GM23338 (cell line): ENCODE data around the gene RRBP1. TPM values are rescaled to one million over a fixed set of nuclear protein-coding genes. Genes with fewer than 3 reads are reported as not detected.

Source experiments
- ATAC-seq: fragments of 200-7000 bp; cut with Tn5 transposase; 3 replicates; pipeline ENCODE4 v1.9.1; 2020
- DNase-seq: peaks from one replicate; pipeline ENCODE4 v3.0.0-alpha.2; 2015; ENCODE audit warnings: low spot score
- H2AFZ ChIP-seq: fragments of 200-600 bp; sonication (generic); 2 replicates; pipeline ENCODE4 v1.8.0; 2016; ENCODE audit warnings: antibody characterized with exemption, mild to moderate bottlenecking, moderate library complexity
- H3F3A ChIP-seq: fragments of 200-600 bp; sonication (generic); replicated peaks from 2 replicates; pipeline ENCODE4 v1.8.0; 2017; ENCODE audit warnings: antibody characterized with exemption, mixed run types, low read depth
- H3K27ac ChIP-seq: fragments of 200-600 bp; sonication (generic); 2 replicates; pipeline ENCODE4 v1.6.1; 2016; ENCODE audit warnings: low read depth
- H3K27me3 ChIP-seq: fragments of 200-600 bp; sonication (generic); 2 replicates; pipeline ENCODE4 v1.8.0; 2016; ENCODE audit warnings: mild to moderate bottlenecking, mixed run types, moderate library complexity; ENCODE audit not compliant: insufficient read depth
- H3K36me3 ChIP-seq: fragments of 200-600 bp; sonication (generic); 2 replicates; pipeline ENCODE4 v1.8.0; 2016; ENCODE audit warnings: mild to moderate bottlenecking; ENCODE audit not compliant: insufficient read depth
- H3K4me1 ChIP-seq: fragments of 200-600 bp; sonication (generic); 2 replicates; pipeline ENCODE4 v1.8.0; 2016; ENCODE audit warnings: mild to moderate bottlenecking, moderate library complexity; ENCODE audit not compliant: insufficient read depth
- H3K4me2 ChIP-seq: fragments of 200-600 bp; sonication (generic); 2 replicates; pipeline ENCODE4 v1.7.1; 2017; ENCODE audit warnings: mixed run types
- H3K4me3 ChIP-seq: fragments of 200-600 bp; sonication (generic); 2 replicates; pipeline ENCODE4 v1.6.1; 2016; ENCODE audit warnings: mixed run types
- H3K79me2 ChIP-seq: fragments of 200-600 bp; sonication (generic); replicated peaks from 2 replicates; pipeline ENCODE4 v1.8.0; 2017; ENCODE audit warnings: mild to moderate bottlenecking; ENCODE audit not compliant: insufficient read depth
- H3K9me2 ChIP-seq: fragments of 200-600 bp; sonication (generic); 2 replicates; pipeline ENCODE4 v1.8.0; 2017; ENCODE audit not compliant: insufficient read depth
- H4K20me1 ChIP-seq: fragments of 200-600 bp; sonication (generic); replicated peaks from 2 replicates; pipeline ENCODE4 v1.8.0; 2017; ENCODE audit warnings: mild to moderate bottlenecking; ENCODE audit not compliant: insufficient read depth
- H3K27ac Mint-ChIP-seq: 2 replicates; pipeline ENCODE4 v1.8.0; 2020; ENCODE audit warnings: inconsistent platforms, mild to moderate bottlenecking, moderate library complexity, mixed read lengths
- H3K27me3 Mint-ChIP-seq: 3 replicates; pipeline ENCODE4 v1.8.0; 2022; ENCODE audit warnings: low read depth, mild to moderate bottlenecking, moderate library complexity, mixed read lengths, inconsistent platforms; ENCODE audit not compliant: insufficient read depth, poor library complexity
- H3K36me3 Mint-ChIP-seq: 3 replicates; pipeline ENCODE4 v1.8.0; 2021; ENCODE audit warnings: low read depth, mild to moderate bottlenecking, inconsistent platforms, moderate library complexity, mixed read lengths
- H3K4me1 Mint-ChIP-seq: 3 replicates; pipeline ENCODE4 v1.8.0; 2020; ENCODE audit warnings: mild to moderate bottlenecking, inconsistent platforms, mixed read lengths
- H3K4me3 Mint-ChIP-seq: 3 replicates; pipeline ENCODE4 v1.8.0; 2021; ENCODE audit warnings: moderate library complexity, mild to moderate bottlenecking, inconsistent platforms, mixed read lengths
- H3K9me3 Mint-ChIP-seq: 3 replicates; pipeline ENCODE4 v1.8.0; 2020; ENCODE audit warnings: moderate library complexity, mild to moderate bottlenecking, inconsistent platforms, mixed read lengths
- CREB1 ChIP-seq: fragments of 250-450 bp; sonication (Bioruptor Pico); IDR thresholded peaks from 2 replicates; pipeline ENCODE4 v1.5.0; 2020; ENCODE audit warnings: low read depth, mild to moderate bottlenecking, moderate library complexity
- CTCF ChIP-seq, 2 experiments: fragments of 200-600 bp in 1 of 2; sonication (generic) in 1 of 2; conservative IDR thresholded peaks; 2 replicates each; pipeline versions ENCODE4 v1.5.1 to v1.6.1; 2016 to 2017; ENCODE audit warnings: antibody characterized with exemption in 2 of 2, low read depth in 2 of 2, mild to moderate bottlenecking in 2 of 2, moderate library complexity in 1 of 2
- EZH2 ChIP-seq: fragments of 200-600 bp; sonication (generic); IDR thresholded peaks from one replicate; pipeline ENCODE4 v1.8.0; 2017; ENCODE audit warnings: antibody characterized with exemption, mild to moderate bottlenecking, low read depth; ENCODE audit not compliant: unreplicated experiment
- NANOG ChIP-seq: IDR thresholded peaks from 2 replicates; pipeline ENCODE4 v1.6.1; 2016; ENCODE audit warnings: antibody characterized with exemption, borderline replicate concordance
- POLR2AphosphoS5 ChIP-seq: IDR thresholded peaks from 2 replicates; pipeline ENCODE4 v1.6.1; 2016; ENCODE audit warnings: antibody characterized with exemption, low read depth
- REST ChIP-seq: IDR thresholded peaks from one replicate; pipeline ENCODE4 v1.6.1; 2018; ENCODE audit warnings: antibody characterized with exemption; ENCODE audit not compliant: unreplicated experiment
- STAT1 ChIP-seq: IDR thresholded peaks from one replicate; pipeline ENCODE4 v1.6.1; 2016; ENCODE audit warnings: antibody characterized with exemption; ENCODE audit not compliant: unreplicated experiment
- ZNF114 ChIP-seq: fragments of 250-450 bp; sonication (Bioruptor Pico); IDR thresholded peaks from 2 replicates; pipeline ENCODE4 v1.5.0; 2020; ENCODE audit warnings: mild to moderate bottlenecking, moderate library complexity
- polyA plus RNA-seq: library from polyadenylated mRNA; unstranded; fragments of >200 nt; fragmentation: Nextera tagmentation; extraction: Ambion mirVana; gene quantifications from 2 replicates; pipeline ENCODE4 v1.2.1, GENCODE V29; 2016
- total RNA-seq: library from RNA; depleted of rRNA; stranded (reverse); fragments of >200 nt; shearing (Covaris generic); gene quantifications from 2 replicates; pipeline ENCODE4 v1.2.3, GENCODE V29; 2014
- TF ChIP-seq, protein P1 (sequence below): fragments of 250-450 bp; sonication (Bioruptor Pico); IDR thresholded peaks from 2 replicates; pipeline ENCODE4 v1.5.0; 2020; ENCODE audit warnings: mild to moderate bottlenecking, moderate library complexity

Gene RRBP1
- total and polyA plus RNA-seq, 2 experiments from 2014 or later, result 105 to 113 TPM

DNA sequence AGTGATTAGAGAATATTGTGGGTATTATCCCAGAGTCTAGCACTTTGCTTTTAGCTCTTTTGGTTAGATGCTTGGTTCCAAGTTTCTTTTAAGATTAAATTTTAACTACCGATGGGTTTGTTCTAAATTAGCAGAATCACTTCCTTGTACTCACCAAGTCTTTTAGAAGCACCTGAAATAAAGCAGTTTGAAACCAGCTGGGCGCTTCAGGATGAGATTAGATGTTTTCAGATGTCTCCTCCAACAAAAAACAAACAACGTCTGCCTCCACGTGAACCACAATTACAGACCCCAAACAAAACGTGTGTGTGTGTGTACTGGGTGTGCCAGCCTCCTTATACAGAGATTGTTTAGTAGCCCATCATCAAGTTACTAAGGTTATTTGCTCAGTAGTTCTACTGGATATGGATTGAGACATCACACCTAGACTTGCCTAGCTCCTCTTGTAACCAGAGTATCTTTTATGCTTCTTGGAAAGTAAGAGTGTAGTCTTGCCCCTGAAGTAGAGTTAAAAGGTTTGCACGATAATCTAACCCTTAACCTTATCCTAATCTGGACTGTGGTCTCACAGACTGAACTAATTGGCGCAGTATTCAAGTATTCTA lies 109.9 kb downstream of the RRBP1 start:
- H3K27ac Mint-ChIP-seq, result peak overlapping the region; percentile 34
- H3K27me3 Mint-ChIP-seq, result peaks cover 15% of the 10 kb centered on the region
- Histone ChIP-seq H3K27me3 (no peaks in the 10 kb centered on the region), H3K4me3 (peak overlapping the region; percentile 77), H3K4me1 (peaks cover 78% of the 10 kb centered on the region), H3K27ac (peak overlapping the region; percentile 4; the same call in 1 of the 2 replicates), H3F3A (peaks cover 9% of the 10 kb centered on the region), H2AFZ (no peak overlapping the region), H4K20me1 (peaks cover 3% of the 10 kb centered on the region), H3K4me2 (peak overlapping the region; percentile 90), H3K79me2 (peaks cover 80% of the 10 kb centered on the region), H3K9me2 (no peaks in the 10 kb centered on the region), H3K36me3 (no peaks in the 10 kb centered on the region)
- DNase-seq (no peak), ATAC-seq (no peak)
- peaks cover 10% of the 10 kb centered on the region; the same call in 2 of the 3 replicates for H3K36me3 Mint-ChIP-seq
- TF ChIP-seq, protein P1, sequence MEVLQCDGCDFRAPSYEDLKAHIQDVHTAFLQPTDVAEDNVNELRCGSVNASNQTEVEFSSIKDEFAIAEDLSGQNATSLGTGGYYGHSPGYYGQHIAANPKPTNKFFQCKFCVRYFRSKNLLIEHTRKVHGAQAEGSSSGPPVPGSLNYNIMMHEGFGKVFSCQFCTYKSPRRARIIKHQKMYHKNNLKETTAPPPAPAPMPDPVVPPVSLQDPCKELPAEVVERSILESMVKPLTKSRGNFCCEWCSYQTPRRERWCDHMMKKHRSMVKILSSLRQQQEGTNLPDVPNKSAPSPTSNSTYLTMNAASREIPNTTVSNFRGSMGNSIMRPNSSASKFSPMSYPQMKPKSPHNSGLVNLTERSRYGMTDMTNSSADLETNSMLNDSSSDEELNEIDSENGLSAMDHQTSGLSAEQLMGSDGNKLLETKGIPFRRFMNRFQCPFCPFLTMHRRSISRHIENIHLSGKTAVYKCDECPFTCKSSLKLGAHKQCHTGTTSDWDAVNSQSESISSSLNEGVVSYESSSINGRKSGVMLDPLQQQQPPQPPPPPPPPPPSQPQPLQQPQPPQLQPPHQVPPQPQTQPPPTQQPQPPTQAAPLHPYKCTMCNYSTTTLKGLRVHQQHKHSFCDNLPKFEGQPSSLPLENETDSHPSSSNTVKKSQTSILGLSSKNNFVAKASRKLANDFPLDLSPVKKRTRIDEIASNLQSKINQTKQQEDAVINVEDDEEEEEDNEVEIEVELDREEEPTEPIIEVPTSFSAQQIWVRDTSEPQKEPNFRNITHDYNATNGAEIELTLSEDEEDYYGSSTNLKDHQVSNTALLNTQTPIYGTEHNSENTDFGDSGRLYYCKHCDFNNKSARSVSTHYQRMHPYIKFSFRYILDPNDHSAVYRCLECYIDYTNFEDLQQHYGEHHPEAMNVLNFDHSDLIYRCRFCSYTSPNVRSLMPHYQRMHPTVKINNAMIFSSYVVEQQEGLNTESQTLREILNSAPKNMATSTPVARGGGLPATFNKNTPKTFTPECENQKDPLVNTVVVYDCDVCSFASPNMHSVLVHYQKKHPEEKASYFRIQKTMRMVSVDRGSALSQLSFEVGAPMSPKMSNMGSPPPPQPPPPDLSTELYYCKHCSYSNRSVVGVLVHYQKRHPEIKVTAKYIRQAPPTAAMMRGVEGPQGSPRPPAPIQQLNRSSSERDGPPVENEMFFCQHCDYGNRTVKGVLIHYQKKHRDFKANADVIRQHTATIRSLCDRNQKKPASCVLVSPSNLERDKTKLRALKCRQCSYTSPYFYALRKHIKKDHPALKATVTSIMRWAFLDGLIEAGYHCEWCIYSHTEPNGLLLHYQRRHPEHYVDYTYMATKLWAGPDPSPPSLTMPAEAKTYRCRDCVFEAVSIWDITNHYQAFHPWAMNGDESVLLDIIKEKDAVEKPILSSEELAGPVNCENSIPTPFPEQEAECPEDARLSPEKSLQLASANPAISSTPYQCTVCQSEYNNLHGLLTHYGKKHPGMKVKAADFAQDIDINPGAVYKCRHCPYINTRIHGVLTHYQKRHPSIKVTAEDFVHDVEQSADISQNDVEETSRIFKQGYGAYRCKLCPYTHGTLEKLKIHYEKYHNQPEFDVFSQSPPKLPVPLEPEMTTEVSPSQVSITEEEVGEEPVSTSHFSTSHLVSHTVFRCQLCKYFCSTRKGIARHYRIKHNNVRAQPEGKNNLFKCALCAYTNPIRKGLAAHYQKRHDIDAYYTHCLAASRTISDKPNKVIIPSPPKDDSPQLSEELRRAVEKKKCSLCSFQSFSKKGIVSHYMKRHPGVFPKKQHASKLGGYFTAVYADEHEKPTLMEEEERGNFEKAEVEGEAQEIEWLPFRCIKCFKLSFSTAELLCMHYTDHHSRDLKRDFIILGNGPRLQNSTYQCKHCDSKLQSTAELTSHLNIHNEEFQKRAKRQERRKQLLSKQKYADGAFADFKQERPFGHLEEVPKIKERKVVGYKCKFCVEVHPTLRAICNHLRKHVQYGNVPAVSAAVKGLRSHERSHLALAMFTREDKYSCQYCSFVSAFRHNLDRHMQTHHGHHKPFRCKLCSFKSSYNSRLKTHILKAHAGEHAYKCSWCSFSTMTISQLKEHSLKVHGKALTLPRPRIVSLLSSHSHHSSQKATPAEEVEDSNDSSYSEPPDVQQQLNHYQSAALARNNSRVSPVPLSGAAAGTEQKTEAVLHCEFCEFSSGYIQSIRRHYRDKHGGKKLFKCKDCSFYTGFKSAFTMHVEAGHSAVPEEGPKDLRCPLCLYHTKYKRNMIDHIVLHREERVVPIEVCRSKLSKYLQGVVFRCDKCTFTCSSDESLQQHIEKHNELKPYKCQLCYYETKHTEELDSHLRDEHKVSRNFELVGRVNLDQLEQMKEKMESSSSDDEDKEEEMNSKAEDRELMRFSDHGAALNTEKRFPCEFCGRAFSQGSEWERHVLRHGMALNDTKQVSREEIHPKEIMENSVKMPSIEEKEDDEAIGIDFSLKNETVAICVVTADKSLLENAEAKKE, result no peak
- TF ChIP-seq REST (no peak), ZNF114 (no peak), EZH2 (no peak), CREB1 (CRISPR knock-in tag) (no peak), NANOG (no peak), STAT1 (no peak), CTCF (conservative IDR thresholded peaks at IDR 0.05; ENCODE audit: low read depth in 2 of 2) (no peak), POLR2AphosphoS5 (no peak)
- peak overlapping the region; percentile 86 for H3K4me3 Mint-ChIP-seq
- peaks cover 57% of the 10 kb centered on the region for H3K4me1 Mint-ChIP-seq
- no peaks in the 10 kb centered on the region for H3K9me3 Mint-ChIP-seq
